H1 (cell line): Measurements from ENCODE around the gene SMNDC1. TPM values are rescaled to one million over a fixed set of nuclear protein-coding genes. Genes with fewer than 3 reads are reported as not detected.

ENCODE experiments used
- CTCF ChIA-PET: fragments of 300-600 bp; sonication (Branson Sonifier 250); formaldehyde crosslinking; loops from one replicate; lab custom pipeline; 2021; ENCODE audit not compliant: partially characterized antibody; lab: Charles Lee
- POLR2A ChIA-PET: fragments of 300-600 bp; sonication (Branson Sonifier 250); formaldehyde crosslinking; loops from one replicate; lab custom pipeline; 2021; ENCODE audit warnings: inconsistent platforms; ENCODE audit not compliant: partially characterized antibody; lab: Charles Lee
- DNase-seq, 2 experiments: peaks; one replicate each; pipeline versions ENCODE4 v3.0.0 to v3.0.0-alpha.2; 2010 to 2022; ENCODE audit warnings: low spot score in 2 of 2, low read depth in 1 of 2, mixed read lengths in 1 of 2
- FAIRE-seq: peaks from 2 replicates; lab custom pipeline; 2011; peaks lifted over from hg19 to GRCh38; lab: Jason Lieb, UNC
- H2AFZ ChIP-seq: 2 replicates; pipeline ENCODE4 v1.8.1; 2012; ENCODE audit warnings: low read length, inconsistent platforms
- H2AK5ac ChIP-seq: 2 replicates; pipeline ENCODE4 v1.6.1; 2013; ENCODE audit warnings: low read depth, low read length
- H2BK120ac ChIP-seq: replicated peaks from 2 replicates; pipeline ENCODE3; 2013; ENCODE audit warnings: low read depth, low read length, inconsistent platforms
- H2BK12ac ChIP-seq: 2 replicates; pipeline ENCODE4 v1.6.1; 2013; ENCODE audit warnings: low read depth, low read length
- H2BK15ac ChIP-seq: 2 replicates; pipeline ENCODE4 v1.6.1; 2013; ENCODE audit warnings: low read length
- H2BK20ac ChIP-seq: 2 replicates; pipeline ENCODE4 v1.6.1; 2013; ENCODE audit warnings: low read length
- H2BK5ac ChIP-seq: 2 replicates; pipeline ENCODE4 v1.6.1; 2013; ENCODE audit warnings: low read depth, low read length
- H3K14ac ChIP-seq: 2 replicates; pipeline ENCODE4 v1.6.1; 2013; ENCODE audit warnings: inconsistent platforms; ENCODE audit not compliant: insufficient read length
- H3K18ac ChIP-seq: 2 replicates; pipeline ENCODE4 v1.6.1; 2013; ENCODE audit warnings: low read length; ENCODE audit errors: extremely low read depth
- H3K23ac ChIP-seq: 2 replicates; pipeline ENCODE4 v1.6.1; 2013; ENCODE audit warnings: inconsistent platforms; ENCODE audit not compliant: insufficient read length
- H3K23me2 ChIP-seq: 2 replicates; pipeline ENCODE4 v1.6.1; 2013; ENCODE audit warnings: low read depth, low read length
- H3K27ac ChIP-seq: 2 replicates; pipeline ENCODE4 v1.6.1; 2011; ENCODE audit warnings: low read depth, low read length, inconsistent platforms
- H3K27me3 ChIP-seq, 4 experiments: replicated peaks in 1 of 4; 1 replicate in 1 of 4; 2 replicates in 3 of 4; pipeline versions ENCODE4 v1.6.1 to v1.8.1; 2011 to 2013; ENCODE audit warnings: low read length in 3 of 4, mild to moderate bottlenecking in 3 of 4, inconsistent platforms in 2 of 4, mixed read lengths in 2 of 4, moderate library complexity in 1 of 4; ENCODE audit not compliant: control insufficient read depth in 3 of 4, insufficient read depth in 3 of 4; ENCODE audit errors: extremely low read depth in 1 of 4
- H3K36me3 ChIP-seq, 4 experiments: 2 replicates each; pipeline versions ENCODE4 v1.6.1 to v1.8.1; 2011 to 2013; ENCODE audit warnings: mild to moderate bottlenecking in 4 of 4, low read length in 3 of 4, moderate library complexity in 2 of 4, control low read depth in 1 of 4, inconsistent platforms in 1 of 4; ENCODE audit not compliant: insufficient read depth in 4 of 4, control insufficient read depth in 2 of 4
- H3K4ac ChIP-seq: replicated peaks from 2 replicates; pipeline ENCODE3; 2013; ENCODE audit warnings: low read length, low read depth, mixed read lengths, inconsistent platforms; ENCODE audit not compliant: insufficient read length
- H3K4me1 ChIP-seq, 4 experiments: replicated peaks in 1 of 4; 1 replicate in 1 of 4; 2 replicates in 3 of 4; pipeline versions ENCODE4 v1.6.1 to v1.8.1; 2011 to 2013; ENCODE audit warnings: low read length in 3 of 4, inconsistent platforms in 2 of 4, mixed read lengths in 1 of 4; ENCODE audit not compliant: insufficient read depth in 4 of 4, control insufficient read depth in 3 of 4
- H3K4me2 ChIP-seq, 2 experiments: 2 replicates each; pipeline versions ENCODE4 v1.6.1 to v1.8.1; 2011 to 2013; ENCODE audit warnings: low read depth in 2 of 2, low read length in 2 of 2, control low read depth in 1 of 2, inconsistent platforms in 1 of 2, mild to moderate bottlenecking in 1 of 2; ENCODE audit not compliant: insufficient read depth in 1 of 2
- H3K4me3 ChIP-seq, 4 experiments: fragments of 200-600, 300-600 bp in 1 of 4; sonication (generic), shearing (Covaris generic), sonication (Bioruptor Twin) in 1 of 4; 2 replicates each; pipeline versions ENCODE4 v1.5.1 to v1.8.1; 2011 to 2016; ENCODE audit warnings: low read length in 4 of 4, low read depth in 3 of 4, control low read depth in 2 of 4, inconsistent platforms in 2 of 4, mild to moderate bottlenecking in 2 of 4, mixed read lengths in 1 of 4, moderate library complexity in 1 of 4; ENCODE audit not compliant: insufficient read depth in 2 of 4; ENCODE audit errors: extremely low read depth in 1 of 4
- H3K56ac ChIP-seq: replicated peaks from 2 replicates; pipeline ENCODE3; 2013; ENCODE audit warnings: low read depth, mild to moderate bottlenecking, mixed read lengths, low read length, inconsistent platforms; ENCODE audit not compliant: insufficient read length
- H3K79me1 ChIP-seq: 2 replicates; pipeline ENCODE4 v1.6.1; 2013; ENCODE audit warnings: low read depth, low read length, control low read depth
- H3K79me2 ChIP-seq, 2 experiments: 2 replicates each; pipeline versions ENCODE4 v1.6.1 to v1.8.1; 2012 to 2013; ENCODE audit warnings: low read length in 2 of 2, mild to moderate bottlenecking in 2 of 2, inconsistent platforms in 1 of 2; ENCODE audit not compliant: insufficient read depth in 2 of 2, control insufficient read depth in 1 of 2
- H3K9ac ChIP-seq, 4 experiments: replicated peaks in 1 of 4; 1 replicate in 1 of 4; 2 replicates in 3 of 4; pipeline versions ENCODE4 v1.6.1 to v1.8.1; 2011 to 2013; ENCODE audit warnings: low read depth in 3 of 4, low read length in 3 of 4, control low read depth in 2 of 4, mild to moderate bottlenecking in 2 of 4, moderate library complexity in 2 of 4, inconsistent platforms in 1 of 4; ENCODE audit errors: extremely low read depth in 1 of 4
- H3K9me3 ChIP-seq, 2 experiments: 2 replicates each; pipeline versions ENCODE4 v1.6.1 to v1.8.1; 2012 to 2013; ENCODE audit warnings: mild to moderate bottlenecking in 2 of 2, moderate library complexity in 2 of 2, control low read depth in 1 of 2, inconsistent platforms in 1 of 2, low read depth in 1 of 2, low read length in 1 of 2, mixed read lengths in 1 of 2; ENCODE audit not compliant: insufficient read depth in 2 of 2
- H4K20me1 ChIP-seq, 2 experiments: replicated peaks in 1 of 2; 2 replicates each; pipeline versions ENCODE3 to v1.8.1; 2011 to 2013; ENCODE audit warnings: inconsistent platforms in 2 of 2, low read length in 2 of 2, mild to moderate bottlenecking in 1 of 2; ENCODE audit not compliant: insufficient read depth in 2 of 2, control insufficient read depth in 1 of 2
- H4K5ac ChIP-seq: 2 replicates; pipeline ENCODE4 v1.6.1; 2013; ENCODE audit warnings: low read length, low read depth, mixed read lengths, inconsistent platforms; ENCODE audit not compliant: insufficient read length
- H4K8ac ChIP-seq: 2 replicates; pipeline ENCODE4 v1.8.0; 2013; ENCODE audit warnings: mild to moderate bottlenecking, moderate library complexity, low read length, inconsistent platforms; ENCODE audit not compliant: insufficient read depth; ENCODE audit errors: extremely low read depth
- H4K91ac ChIP-seq: replicated peaks from 2 replicates; pipeline ENCODE3; 2013; ENCODE audit warnings: low read length, mixed read lengths, inconsistent platforms; ENCODE audit not compliant: insufficient read length
- BACH1 ChIP-seq: IDR thresholded peaks from 2 replicates; pipeline ENCODE4 v1.6.1; 2012; ENCODE audit warnings: low read length, improper control_type of control experiment
- BRCA1 ChIP-seq: IDR thresholded peaks from 2 replicates; pipeline ENCODE4 v1.6.1; 2012; ENCODE audit warnings: low read depth, low read length, improper control_type of control experiment
- CTCF ChIP-seq, 3 experiments: IDR thresholded peaks; 1 replicate in 2 of 3; 2 replicates in 1 of 3; pipeline versions ENCODE4 v1.5.1 to v1.6.1; 2011; ENCODE audit warnings: low read length in 3 of 3, mild to moderate bottlenecking in 3 of 3, inconsistent platforms in 2 of 3, low read depth in 1 of 3, moderate library complexity in 1 of 3; ENCODE audit not compliant: insufficient read depth in 1 of 3; ENCODE audit errors: control extremely low read depth in 1 of 3
- GTF2F1 ChIP-seq: IDR thresholded peaks from 2 replicates; pipeline ENCODE4 v1.6.1; 2012; ENCODE audit warnings: low read depth, low read length, improper control_type of control experiment, borderline replicate concordance
- RAD21 ChIP-seq, 2 experiments: IDR thresholded peaks in 1 of 2; conservative IDR thresholded peaks in 1 of 2; 2 replicates each; pipeline ENCODE4 v1.6.1; 2011; ENCODE audit warnings: low read depth in 2 of 2, low read length in 2 of 2, improper control_type of control experiment in 1 of 2, inconsistent platforms in 1 of 2, mild to moderate bottlenecking in 1 of 2, moderate library complexity in 1 of 2
- RBBP5 ChIP-seq: IDR thresholded peaks from 2 replicates; pipeline ENCODE4 v1.7.1; 2012; ENCODE audit warnings: low read depth, mild to moderate bottlenecking, inconsistent platforms, low read length, moderate library complexity, borderline replicate concordance
- SIRT6 ChIP-seq: IDR thresholded peaks from one replicate; pipeline ENCODE4 v1.7.1; 2012; ENCODE audit warnings: low read length, inconsistent platforms
- SP4 ChIP-seq: IDR thresholded peaks from 2 replicates; pipeline ENCODE4 v1.6.1; 2012; ENCODE audit warnings: low read length, inconsistent platforms
- TAF1 ChIP-seq: IDR thresholded peaks from 2 replicates; pipeline ENCODE4 v1.6.1; 2011; ENCODE audit warnings: mild to moderate bottlenecking, low read depth, low read length
- YY1 ChIP-seq: IDR thresholded peaks from 2 replicates; pipeline ENCODE4 v1.6.1; 2011; ENCODE audit warnings: low read depth, mild to moderate bottlenecking, low read length
- WGBS, 2 experiments: shearing (Covaris generic) in 1 of 2; methylation state at CpG; one replicate each; pipeline versions ENCODE4 v1.1.6 to v1.1.7; 2013 to 2015; ENCODE audit warnings: low lambda C conversion rate in 2 of 2, mixed read lengths in 2 of 2, inconsistent platforms in 1 of 2, low coverage in 1 of 2, missing lambda C conversion rate in 1 of 2; ENCODE audit not compliant: insufficient replicate concordance in 2 of 2, insufficient coverage in 1 of 2, insufficient read length in 1 of 2; ENCODE audit errors: extremely low coverage in 1 of 2, missing lambda C conversion rate in 1 of 2; 5-methylcytosine and 5-hydroxymethylcytosine counted together
- polyA plus RNA-seq, 7 experiments: library from polyadenylated mRNA; depleted of rRNA in 3 of 7; stranded (reverse) in 5 of 7; unstranded in 2 of 7; fragments of >200 nt in 5 of 7; fragments of 200-250 nt in 2 of 7; gene quantifications; 1 replicate in 5 of 7; 2 replicates in 1 of 7; 4 replicates in 1 of 7; pipeline versions ENCODE4 v1.2.1 to v1.2.3, GENCODE V29; 2011 to 2013; ENCODE audit warnings: missing spikeins in 2 of 7, mixed read lengths in 2 of 7
- total RNA-seq: library from RNA; stranded (reverse); fragmentation: NEBNext Ultra II Directional; extraction: Animal tissue kit (Norgen Biotek cat#: 25700); gene quantifications from 2 replicates; pipeline ENCODE4 v1.2.1, GENCODE V29; 2021

Gene SMNDC1
- total and polyA plus RNA-seq, 2 of the 8 experiments (the other 6 are each of a cell fraction or from before 2014, with no cell fraction given) = 8.1 to 48.6 TPM

- no peaks in the 10 kb centered on the region for H3K79me1 ChIP-seq
- FAIRE-seq (peak; percentile 91), DNase-seq (no peak)
- H2AK5ac ChIP-seq = no peak overlapping the region
- no peak overlapping the region for H3K18ac ChIP-seq
- H2BK120ac ChIP-seq = no peak overlapping the region
- no peaks in the 10 kb centered on the region for H3K36me3 ChIP-seq
- no peaks in the 10 kb centered on the region for H3K23me2 ChIP-seq
- no peak overlapping the region for H4K5ac ChIP-seq
- H2BK5ac ChIP-seq = no peak overlapping the region
- CTCF ChIA-PET = interaction anchor here (0.8 to 1.8 kb wide), 15 partner anchors 10 to 297 kb away, joined by 3 to 17 read pairs (median 5); no protein-coding TSS in a partner anchor
- H4K91ac ChIP-seq = no peak overlapping the region
- H3K23ac ChIP-seq = no peak overlapping the region
- 19% methylated on average over 3 of the region's 3 CpGs; no CpG with 5 or more reads in 1 of the 2 experiments for WGBS, 2 experiments
- H3K4me1 ChIP-seq = no peaks in the 10 kb centered on the region; a peak in 1 of 7 replicates
- no peak overlapping the region for H3K4me3 ChIP-seq
- POLR2A ChIA-PET = interaction anchor here (1.0 kb wide), 1 partner anchor 237 kb away, joined by 4 read pairs; no protein-coding TSS in a partner anchor
- H3K27me3 ChIP-seq = no peaks in the 10 kb centered on the region
- H2BK15ac ChIP-seq = no peak overlapping the region
- no peaks in the 10 kb centered on the region for H3K79me2 ChIP-seq
- no peak overlapping the region for H4K8ac ChIP-seq
- H4K20me1 ChIP-seq = no peaks in the 10 kb centered on the region
- no peak overlapping the region for H3K56ac ChIP-seq
- no peak overlapping the region for H3K9ac ChIP-seq
- no peak overlapping the region for H2BK12ac ChIP-seq
- 0 out of 4 replicates have a peak overlapping the region, but pooled peaks of 1 of the 2 experiments have one; percentile 17 for H3K4me2 ChIP-seq
- no peak overlapping the region for H3K27ac ChIP-seq
- H2BK20ac ChIP-seq = no peak overlapping the region
- H3K4ac ChIP-seq = no peak overlapping the region
- H3K9me3 ChIP-seq = no peaks in the 10 kb centered on the region
- H3K14ac ChIP-seq = no peak overlapping the region
- H2AFZ ChIP-seq = peak overlapping the region; percentile 56
- no peak for TF ChIP-seq BRCA1
- 0 out of 2 replicates have a peak, but pooled peaks have one; percentile 50 for TF ChIP-seq YY1
- no peak for TF ChIP-seq SIRT6
- no peak for TF ChIP-seq BACH1
- no peak for TF ChIP-seq TAF1
- TF ChIP-seq GTF2F1 = no peak
- no peak for TF ChIP-seq SP4
- no peak for TF ChIP-seq RBBP5
- peak in 2 of 3 experiments; percentile 66 to 74; a peak in 2 of 4 replicates for TF ChIP-seq CTCF (IDR thresholded peaks at IDR 0.05; ENCODE audit: control extremely low read depth in 1 of 3, insufficient read depth in 1 of 3, low read depth in 1 of 3, low read length in 3 of 3)
- peak; percentile 94 to 96 for TF ChIP-seq RAD21 (IDR thresholded peaks at IDR 0.05 in 1 of 2, conservative IDR thresholded peaks at IDR 0.05 in 1 of 2; ENCODE audit: low read depth in 2 of 2, low read length in 2 of 2)
These were observed 6.7 kb upstream of the SMNDC1 start for GRCh38 chr10:110311357-110311949.
